Neural crest cell (in vitro differentiated cells): ENCODE measurements around the gene SRRM4. TPM values are rescaled to one million over a fixed set of nuclear protein-coding genes. Genes with fewer than 3 reads are reported as not detected.

ENCODE experiments used
- DNase-seq: peaks from one replicate; pipeline ENCODE4 v3.0.0; 2021; ENCODE audit warnings: low read depth, mixed read lengths, low spot score
- H3K27ac Mint-ChIP-seq: one replicate; pipeline ENCODE4 v1.8.0; 2021; ENCODE audit warnings: mild to moderate bottlenecking, mixed read lengths; ENCODE audit not compliant: unreplicated experiment
- H3K27me3 Mint-ChIP-seq: 2 replicates; pipeline ENCODE4 v1.8.0; 2021; ENCODE audit warnings: low read depth, mild to moderate bottlenecking, mixed read lengths
- H3K36me3 Mint-ChIP-seq: 2 replicates; pipeline ENCODE4 v1.8.0; 2021; ENCODE audit warnings: low read depth, mild to moderate bottlenecking, mixed read lengths
- H3K4me1 Mint-ChIP-seq: 2 replicates; pipeline ENCODE4 v1.8.0; 2021; ENCODE audit warnings: mixed read lengths
- H3K4me3 Mint-ChIP-seq: one replicate; pipeline ENCODE4 v1.8.0; 2021; ENCODE audit warnings: mild to moderate bottlenecking, mixed read lengths
- H3K9me3 Mint-ChIP-seq: 2 replicates; pipeline ENCODE4 v1.8.0; 2021; ENCODE audit warnings: mixed read lengths
- CTCF ChIP-seq: fragments of 200-600 bp; sonication (generic); conservative IDR thresholded peaks from 2 replicates; pipeline ENCODE4 v1.5.0; 2021; ENCODE audit warnings: antibody characterized with exemption, mild to moderate bottlenecking
- total RNA-seq: library from RNA; stranded (reverse); gene quantifications from 2 replicates; pipeline ENCODE4 v1.2.1, GENCODE V29; 2021

The SRRM4 gene
- total RNA-seq, 1 donor from 2014 or later = 10.8 TPM

DNA sequence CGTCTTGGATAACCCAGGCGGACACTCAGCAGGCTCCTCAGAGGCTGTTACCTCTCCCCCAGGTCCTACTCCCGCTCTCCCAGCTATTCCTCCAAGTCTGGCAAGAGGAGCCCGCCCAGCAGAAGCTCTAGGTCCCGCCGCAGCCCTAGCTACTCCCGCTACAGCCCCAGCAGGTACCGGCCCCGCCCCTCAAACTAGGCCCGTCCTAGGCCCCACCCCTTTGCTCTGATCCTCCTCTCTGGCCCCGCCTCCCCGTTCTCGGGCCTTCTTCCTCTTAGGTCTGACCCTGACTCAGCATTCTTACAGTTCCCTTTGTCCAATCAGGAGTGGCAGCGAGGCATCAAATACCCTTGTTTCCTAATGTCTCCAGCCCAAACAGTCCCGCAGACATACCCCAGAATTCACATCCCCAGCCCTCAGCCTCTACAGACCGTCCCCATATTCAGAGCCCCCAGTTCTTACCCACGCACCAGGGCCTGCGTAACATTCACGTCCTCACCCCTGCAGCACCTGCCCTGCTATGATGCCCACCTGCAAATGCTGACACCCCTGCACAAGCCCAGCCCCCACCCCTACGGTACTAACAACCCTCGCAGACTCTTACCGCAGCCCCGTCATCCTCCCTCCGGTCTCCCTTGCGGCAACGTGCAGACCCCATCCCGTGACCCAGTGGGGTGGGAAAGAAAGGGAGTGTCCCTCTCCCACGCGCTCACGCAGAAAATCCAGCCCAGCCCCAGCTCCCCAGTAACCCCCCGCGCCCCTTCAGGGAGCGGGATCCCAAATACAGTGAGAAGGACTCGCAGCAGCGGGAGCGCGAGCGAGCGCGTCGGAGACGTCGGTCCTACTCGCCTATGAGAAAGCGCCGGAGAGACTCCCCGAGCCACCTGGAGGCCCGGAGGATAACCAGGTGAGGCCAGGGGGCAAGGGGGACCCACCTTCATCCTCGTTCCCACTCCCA lies 172.4 kb downstream of the SRRM4 start:
- peak overlapping the region; percentile 97 for H3K27ac Mint-ChIP-seq
- no peak for TF ChIP-seq CTCF

GRCh38 chr12:119154435-119154818 lies 173.1 kb downstream of the SRRM4 start:
- Mint-ChIP-seq H3K36me3 (peaks cover 16% of the 10 kb centered on the region), H3K27me3 (peaks cover 3% of the 10 kb centered on the region), H3K4me1 (peaks cover 27% of the 10 kb centered on the region), H3K9me3 (peaks cover 4% of the 10 kb centered on the region), H3K27ac (no peak overlapping the region), H3K4me3 (peak overlapping the region; percentile 85)
- TF ChIP-seq CTCF = no peak
- DNase-seq = peak; percentile 31

More for the DNA sequence above, 172.4 kb downstream of the SRRM4 start:
- peak overlapping the region; percentile 85 for H3K4me3 Mint-ChIP-seq
- H3K9me3 Mint-ChIP-seq = peaks cover 4% of the 10 kb centered on the region
- peak; percentile 80 for DNase-seq
- peaks cover 18% of the 10 kb centered on the region for H3K36me3 Mint-ChIP-seq
- H3K4me1 Mint-ChIP-seq = peaks cover 22% of the 10 kb centered on the region
- peaks cover 3% of the 10 kb centered on the region for H3K27me3 Mint-ChIP-seq

DNA sequence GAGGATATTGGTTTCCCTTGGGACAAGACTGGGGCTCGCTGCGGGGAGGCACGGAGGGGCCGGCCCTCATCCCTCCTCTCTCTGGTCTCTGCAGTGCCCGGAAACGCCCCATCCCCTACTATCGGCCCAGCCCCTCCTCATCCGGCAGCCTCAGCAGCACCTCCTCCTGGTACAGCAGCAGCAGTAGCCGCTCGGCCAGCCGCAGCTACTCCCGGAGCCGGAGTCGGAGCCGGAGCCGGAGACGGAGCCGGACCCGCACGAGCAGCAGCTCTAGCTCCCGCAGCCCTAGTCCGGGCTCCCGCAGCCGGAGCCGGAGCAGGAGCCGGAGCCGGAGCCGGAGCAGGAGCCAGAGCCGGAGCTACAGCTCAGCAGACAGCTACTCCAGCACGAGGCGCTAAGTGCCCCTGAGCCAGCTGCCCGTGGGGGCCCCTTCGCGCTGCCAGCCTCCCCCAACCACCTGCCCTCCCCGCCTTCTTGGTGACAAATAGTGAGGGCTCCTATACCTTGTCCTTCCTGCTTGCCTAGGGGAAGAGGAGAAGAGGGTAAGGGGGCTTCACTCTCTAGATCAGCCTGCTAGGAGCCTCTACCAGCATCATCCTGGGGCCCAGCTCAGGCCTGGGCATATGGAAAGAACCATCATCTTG lies 175.2 kb downstream of the SRRM4 start:
- H3K4me3 Mint-ChIP-seq = no peak overlapping the region
- H3K36me3 Mint-ChIP-seq = peaks cover 10% of the 10 kb centered on the region
- H3K9me3 Mint-ChIP-seq = peaks cover 4% of the 10 kb centered on the region
- peaks cover 3% of the 10 kb centered on the region for H3K27me3 Mint-ChIP-seq
- no peak for TF ChIP-seq CTCF
- H3K27ac Mint-ChIP-seq = no peak overlapping the region
- H3K4me1 Mint-ChIP-seq = peaks cover 44% of the 10 kb centered on the region
- DNase-seq = no peak

DNA sequence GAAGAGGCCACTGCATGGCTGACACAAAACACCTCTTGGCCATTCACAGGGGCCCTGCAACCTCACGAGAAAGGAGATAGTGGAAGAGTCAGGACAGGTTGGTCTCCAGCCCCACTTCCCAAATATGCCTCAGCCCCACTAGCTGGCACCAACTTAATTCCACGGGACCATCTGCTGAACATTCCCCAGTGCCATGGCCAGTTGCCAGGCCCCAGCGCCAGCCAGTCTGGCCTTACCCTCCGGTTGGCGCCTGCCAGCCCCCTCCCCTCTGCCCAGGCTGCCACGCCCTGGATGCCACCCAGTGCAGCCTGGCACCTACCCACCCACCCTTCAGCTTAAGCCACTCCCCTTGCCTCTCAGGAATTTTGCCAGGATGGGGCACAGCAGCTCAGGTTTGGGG lies 176.2 kb downstream of the SRRM4 start:
- DNase-seq = no peak
- TF ChIP-seq CTCF = no peak
- H3K9me3 Mint-ChIP-seq = peaks cover 4% of the 10 kb centered on the region
- H3K27me3 Mint-ChIP-seq = peaks cover 3% of the 10 kb centered on the region
- no peak overlapping the region for H3K27ac Mint-ChIP-seq
- no peak overlapping the region for H3K4me3 Mint-ChIP-seq
- peaks cover 42% of the 10 kb centered on the region for H3K4me1 Mint-ChIP-seq
- H3K36me3 Mint-ChIP-seq = peaks cover 7% of the 10 kb centered on the region

- Mint-ChIP-seq H3K4me1 (peaks cover 38% of the 10 kb centered on the region), H3K36me3 (peaks cover 7% of the 10 kb centered on the region), H3K9me3 (peaks cover 4% of the 10 kb centered on the region), H3K27ac (no peak overlapping the region), H3K4me3 (no peak overlapping the region), H3K27me3 (peaks cover 3% of the 10 kb centered on the region)
- no peak for TF ChIP-seq CTCF
- DNase-seq = no peak
These were observed 176.6 kb downstream of the SRRM4 start for GRCh38 chr12:119157978-119158377.
